ENCODE results near the gene EIF3K. TPM values are rescaled to one million over a fixed set of nuclear protein-coding genes. Genes with fewer than 3 reads are reported as not detected.

The EIF3K gene
- total RNA-seq, 4 donors from 2014 or later: 314 to 442 (median 369) TPM

- no peak for TF ChIP-seq CTCF (IDR thresholded peaks at IDR 0.05)
- TF ChIP-seq POLR2A (IDR thresholded peaks at IDR 0.05): no peak
- H3K4me3 ChIP-seq: no peak overlapping the region
- DNase-seq: no peak
- no peaks in the 10 kb centered on the region for H3K27me3 ChIP-seq
- H3K9me3 ChIP-seq: no peaks in the 10 kb centered on the region
- peak overlapping the region; percentile 20 to 98 (median 70) for H3K27ac ChIP-seq
- H3K36me3 ChIP-seq: no peaks in the 10 kb centered on the region
- H3K4me1 ChIP-seq: peaks cover 14 to 89% (median 33%) of the 10 kb centered on the region in 4 donors
These were observed 55.6 kb downstream of the EIF3K start for GRCh38 chr19:38674388-38675171.

- no peaks in the 10 kb centered on the region for H3K36me3 ChIP-seq
- DNase-seq: peak in 2 of 3 donors; percentile 80 to 87
- peak overlapping the region; percentile 42 to 98 (median 76) for H3K27ac ChIP-seq
- peaks cover 7 to 89% (median 29%) of the 10 kb centered on the region in 4 donors for H3K4me1 ChIP-seq
- no peak overlapping the region for H3K4me3 ChIP-seq
- TF ChIP-seq CTCF (IDR thresholded peaks at IDR 0.05) (peak in 4 of 6 experiments; percentile 23 to 74 (median 66)), POLR2A (IDR thresholded peaks at IDR 0.05) (peak in 1 of 2 donors; percentile 74)
- no peaks in the 10 kb centered on the region for H3K27me3 ChIP-seq
- H3K9me3 ChIP-seq: no peaks in the 10 kb centered on the region
These were observed 56.6 kb downstream of the EIF3K start for GRCh38 chr19:38675611-38676010.

GRCh38 chr19:38676023-38676877 lies 57.3 kb downstream of the EIF3K start:
- TF ChIP-seq CTCF (IDR thresholded peaks at IDR 0.05): peak in 1 of 6 experiments; percentile 4
- TF ChIP-seq POLR2A (IDR thresholded peaks at IDR 0.05): no peak
- Histone ChIP-seq H3K4me3 (no peak overlapping the region), H3K36me3 (no peaks in the 10 kb centered on the region), H3K4me1 (peaks cover 7 to 86% (median 30%) of the 10 kb centered on the region in 4 donors), H3K27ac (peak overlapping the region; percentile 19 to 98 (median 76)), H3K27me3 (no peaks in the 10 kb centered on the region), H3K9me3 (no peaks in the 10 kb centered on the region)
- DNase-seq: no peak

- Histone ChIP-seq H3K36me3 (no peaks in the 10 kb centered on the region), H3K4me3 (no peak overlapping the region), H3K9me3 (no peaks in the 10 kb centered on the region), H3K27ac (peak overlapping the region; percentile 55 to 98 (median 94)), H3K4me1 (peaks cover 7 to 85% (median 28%) of the 10 kb centered on the region in 4 donors), H3K27me3 (no peaks in the 10 kb centered on the region)
- TF ChIP-seq POLR2A (IDR thresholded peaks at IDR 0.05): no peak
- no peak for TF ChIP-seq CTCF (IDR thresholded peaks at IDR 0.05)
- DNase-seq: no peak
These were observed 58.1 kb downstream of the EIF3K start for GRCh38 chr19:38676878-38677646.
